ENCODE results near the gene FAM131A.

Gene FAM131A

GRCh38 chr3:184378651-184379357, 41.4 kb downstream of the FAM131A start:
- no peak for DNase-seq (ENCODE audit: low read depth)

DNA sequence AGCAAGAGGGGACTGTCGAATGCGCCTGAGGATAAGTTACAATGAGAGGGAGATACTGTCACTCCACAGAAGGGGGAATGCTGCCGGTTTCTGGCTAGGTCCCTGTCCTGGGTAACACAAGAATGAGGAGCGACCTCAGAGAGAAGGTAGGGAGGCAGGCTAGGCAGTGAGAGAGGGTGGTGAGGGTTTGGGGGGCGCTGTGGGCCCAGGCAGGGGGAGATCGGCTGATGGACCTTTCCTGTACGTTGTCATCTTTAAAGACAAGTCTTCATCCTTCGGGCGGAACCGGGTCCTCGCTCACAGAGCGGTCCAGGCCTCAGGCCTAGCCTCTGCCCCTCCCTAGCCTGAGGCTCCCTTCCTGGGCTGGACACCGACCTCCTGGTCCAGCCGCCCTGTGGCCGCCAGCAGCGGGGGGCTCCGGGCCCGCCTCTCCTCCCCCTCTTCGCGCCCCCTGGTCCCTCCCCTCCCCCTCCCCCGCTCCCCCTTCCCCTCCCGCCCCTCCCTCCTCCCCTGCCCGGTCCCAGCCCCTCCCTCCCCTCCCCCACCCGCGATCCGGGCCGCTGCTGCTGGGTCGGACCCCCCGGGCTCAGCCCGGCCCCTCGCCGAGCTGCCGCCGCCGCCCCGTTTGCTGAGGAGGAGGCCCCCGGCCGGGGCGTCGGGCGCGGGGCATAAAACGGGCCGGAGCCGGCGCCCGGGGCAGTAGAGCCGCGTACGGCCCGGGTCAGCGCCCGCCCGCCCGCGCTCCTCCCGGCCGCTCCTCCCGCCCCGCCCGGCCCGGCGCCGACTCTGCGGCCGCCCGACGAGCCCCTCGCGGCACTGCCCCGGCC, 42.2 kb downstream of the FAM131A start, which contains the start of gene CHRD:
Gene CHRD, plus strand, starts transcription at position 697 of the 827 bp plus-strand sequence. CDS start 265 bp downstream, outside the sequence.
- no peak for DNase-seq (ENCODE audit: low read depth)

DNA sequence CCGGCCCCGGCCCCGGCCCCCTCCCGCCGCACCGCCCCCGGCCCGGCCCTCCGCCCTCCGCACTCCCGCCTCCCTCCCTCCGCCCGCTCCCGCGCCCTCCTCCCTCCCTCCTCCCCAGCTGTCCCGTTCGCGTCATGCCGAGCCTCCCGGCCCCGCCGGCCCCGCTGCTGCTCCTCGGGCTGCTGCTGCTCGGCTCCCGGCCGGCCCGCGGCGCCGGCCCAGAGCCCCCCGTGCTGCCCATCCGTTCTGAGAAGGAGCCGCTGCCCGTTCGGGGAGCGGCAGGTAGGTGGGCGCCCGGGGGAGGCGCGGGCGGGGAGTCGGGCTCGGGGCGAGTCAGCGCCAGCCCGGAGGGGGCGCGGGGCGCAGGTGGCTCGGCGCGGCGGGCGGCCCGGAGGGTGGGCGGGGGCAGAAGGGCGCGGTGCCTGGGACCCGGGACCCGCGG, 42.8 kb downstream of the FAM131A start:
- no peak for DNase-seq (ENCODE audit: low read depth)

DNA sequence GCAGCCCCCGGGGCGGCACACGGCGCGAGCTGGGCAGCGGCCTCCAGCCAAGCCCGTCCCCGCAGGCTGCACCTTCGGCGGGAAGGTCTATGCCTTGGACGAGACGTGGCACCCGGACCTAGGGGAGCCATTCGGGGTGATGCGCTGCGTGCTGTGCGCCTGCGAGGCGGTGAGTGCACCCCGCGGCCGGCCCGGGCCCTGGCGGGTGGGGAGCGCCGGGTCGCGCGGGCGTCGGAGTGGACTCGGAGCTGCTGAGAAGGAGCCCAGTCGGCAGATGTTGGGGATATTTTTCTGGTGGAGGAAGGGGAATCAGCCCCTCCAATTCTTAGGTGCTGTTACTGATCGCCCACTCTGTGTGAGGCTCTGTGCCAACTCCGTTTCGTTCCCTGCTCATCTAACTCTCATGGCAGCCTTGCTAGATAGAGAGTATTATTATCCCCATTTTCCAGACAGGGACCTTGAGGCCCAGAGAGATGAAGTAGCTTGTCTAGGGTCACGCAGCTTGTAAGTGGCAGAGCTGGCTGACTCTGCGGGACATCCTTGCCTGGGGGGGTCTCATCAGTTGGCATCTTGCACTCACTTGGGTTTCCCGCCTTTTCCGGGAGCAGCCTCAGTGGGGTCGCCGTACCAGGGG, 43.3 kb downstream of the FAM131A start:
- no peak for DNase-seq (ENCODE audit: low read depth)

DNA sequence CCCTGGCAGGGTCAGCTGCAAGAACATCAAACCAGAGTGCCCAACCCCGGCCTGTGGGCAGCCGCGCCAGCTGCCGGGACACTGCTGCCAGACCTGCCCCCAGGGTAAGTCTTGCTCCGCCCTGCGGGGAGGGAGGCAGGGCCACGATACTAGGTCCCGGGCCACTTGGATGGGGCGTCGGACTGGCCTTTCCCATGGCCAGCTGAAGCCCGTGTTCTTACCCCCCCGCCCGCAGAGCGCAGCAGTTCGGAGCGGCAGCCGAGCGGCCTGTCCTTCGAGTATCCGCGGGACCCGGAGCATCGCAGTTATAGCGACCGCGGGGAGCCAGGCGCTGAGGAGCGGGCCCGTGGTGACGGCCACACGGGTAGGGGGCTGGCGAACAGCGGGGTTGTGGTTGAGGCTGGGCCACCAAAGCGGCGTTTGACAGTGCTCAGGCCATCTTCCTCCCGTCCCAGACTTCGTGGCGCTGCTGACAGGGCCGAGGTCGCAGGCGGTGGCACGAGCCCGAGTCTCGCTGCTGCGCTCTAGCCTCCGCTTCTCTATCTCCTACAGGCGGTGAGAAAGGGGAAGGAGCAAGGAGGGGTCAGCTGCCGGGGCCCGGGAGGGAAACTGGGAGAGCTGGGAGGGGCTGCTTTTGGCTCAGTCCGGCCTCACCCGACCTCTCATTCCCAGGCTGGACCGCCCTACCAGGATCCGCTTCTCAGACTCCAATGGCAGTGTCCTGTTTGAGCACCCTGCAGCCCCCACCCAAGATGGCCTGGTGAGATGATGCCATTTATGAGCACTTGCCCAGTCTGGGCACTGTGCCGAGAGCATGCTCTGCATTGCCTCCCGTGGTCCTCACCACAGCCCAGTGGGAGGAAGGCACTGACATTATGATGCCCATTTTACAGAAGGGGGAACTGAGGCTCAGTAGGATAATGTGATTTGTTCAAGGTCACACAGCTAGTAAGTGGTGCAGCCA, 44.1 kb downstream of the FAM131A start:
- no peak for DNase-seq (ENCODE audit: low read depth)

DNA sequence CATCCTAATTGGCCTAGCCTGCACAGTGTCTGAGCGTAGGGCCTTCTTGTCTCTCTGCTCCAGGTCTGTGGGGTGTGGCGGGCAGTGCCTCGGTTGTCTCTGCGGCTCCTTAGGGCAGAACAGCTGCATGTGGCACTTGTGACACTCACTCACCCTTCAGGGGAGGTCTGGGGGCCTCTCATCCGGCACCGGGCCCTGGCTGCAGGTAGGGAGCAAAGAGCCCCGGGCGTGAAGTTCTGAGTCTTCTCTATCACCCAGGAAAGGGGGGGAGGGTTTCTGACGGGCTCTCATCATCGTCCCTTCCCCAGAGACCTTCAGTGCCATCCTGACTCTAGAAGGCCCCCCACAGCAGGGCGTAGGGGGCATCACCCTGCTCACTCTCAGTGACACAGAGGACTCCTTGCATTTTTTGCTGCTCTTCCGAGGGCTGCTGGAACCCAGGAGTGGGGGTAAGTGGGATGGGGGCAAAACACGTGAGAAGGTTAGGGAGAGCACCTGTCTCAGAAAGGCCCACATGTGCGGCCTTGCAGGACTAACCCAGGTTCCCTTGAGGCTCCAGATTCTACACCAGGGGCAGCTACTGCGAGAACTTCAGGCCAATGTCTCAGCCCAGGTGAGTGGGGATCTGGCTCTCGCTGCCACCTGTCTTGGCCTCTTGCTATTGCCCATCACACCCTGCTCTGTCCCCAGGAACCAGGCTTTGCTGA, 45.1 kb downstream of the FAM131A start:
- DNase-seq (ENCODE audit: low read depth) = no peak

GRCh38 chr3:184383033-184383740, 45.8 kb downstream of the FAM131A start:
- DNase-seq (ENCODE audit: low read depth) = no peak

- DNase-seq (ENCODE audit: low read depth) = no peak
Measured at GRCh38 chr3:184384342-184384741, 46.9 kb downstream of the FAM131A start.

GRCh38 chr3:184384856-184385422, 47.5 kb downstream of the FAM131A start:
- DNase-seq (ENCODE audit: low read depth) = no peak

DNA sequence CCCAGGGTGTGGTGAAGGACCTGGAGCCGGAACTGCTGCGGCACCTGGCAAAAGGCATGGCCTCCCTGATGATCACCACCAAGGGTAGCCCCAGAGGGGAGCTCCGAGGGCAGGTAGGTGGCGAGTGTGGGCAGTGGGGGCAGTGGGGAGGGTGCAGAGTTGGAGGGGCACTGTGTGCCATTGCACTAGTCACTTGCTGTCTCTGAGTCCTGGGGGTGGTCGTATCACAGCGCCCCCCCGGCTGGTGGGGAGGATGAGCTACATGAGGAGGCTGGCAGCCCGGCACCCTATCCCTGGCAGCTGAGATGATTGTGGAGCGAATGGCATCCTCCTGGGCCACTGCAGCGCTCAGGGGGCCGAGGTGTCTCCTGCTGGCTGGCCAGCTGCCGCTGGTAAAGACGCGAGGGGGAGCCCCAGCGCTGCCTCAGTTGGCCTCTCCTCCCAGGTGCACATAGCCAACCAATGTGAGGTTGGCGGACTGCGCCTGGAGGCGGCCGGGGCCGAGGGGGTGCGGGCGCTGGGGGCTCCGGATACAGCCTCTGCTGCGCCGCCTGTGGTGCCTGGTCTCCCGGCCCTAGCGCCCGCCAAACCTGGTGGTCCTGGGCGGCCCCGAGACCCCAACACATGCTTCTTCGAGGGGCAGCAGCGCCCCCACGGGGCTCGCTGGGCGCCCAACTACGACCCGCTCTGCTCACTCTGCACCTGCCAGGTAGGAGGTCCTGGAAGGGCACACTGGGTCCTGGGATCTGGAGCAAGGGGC, 48.8 kb downstream of the FAM131A start:
- no peak for DNase-seq (ENCODE audit: low read depth)

GRCh38 chr3:184387174-184387714, 49.8 kb downstream of the FAM131A start:
- no peak for DNase-seq (ENCODE audit: low read depth)

GRCh38 chr3:184388164-184388935, 51.0 kb downstream of the FAM131A start:
- no peak for DNase-seq (ENCODE audit: low read depth)

- no peak for DNase-seq (ENCODE audit: low read depth)
Measured at GRCh38 chr3:184388936-184389230, 51.5 kb downstream of the FAM131A start.

DNA sequence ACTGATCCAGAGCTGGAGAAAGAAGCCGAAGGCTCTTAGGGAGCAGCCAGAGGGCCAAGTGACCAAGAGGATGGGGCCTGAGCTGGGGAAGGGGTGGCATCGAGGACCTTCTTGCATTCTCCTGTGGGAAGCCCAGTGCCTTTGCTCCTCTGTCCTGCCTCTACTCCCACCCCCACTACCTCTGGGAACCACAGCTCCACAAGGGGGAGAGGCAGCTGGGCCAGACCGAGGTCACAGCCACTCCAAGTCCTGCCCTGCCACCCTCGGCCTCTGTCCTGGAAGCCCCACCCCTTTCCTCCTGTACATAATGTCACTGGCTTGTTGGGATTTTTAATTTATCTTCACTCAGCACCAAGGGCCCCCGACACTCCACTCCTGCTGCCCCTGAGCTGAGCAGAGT, 52.0 kb downstream of the FAM131A start:
- no peak for DNase-seq (ENCODE audit: low read depth)

DNA sequence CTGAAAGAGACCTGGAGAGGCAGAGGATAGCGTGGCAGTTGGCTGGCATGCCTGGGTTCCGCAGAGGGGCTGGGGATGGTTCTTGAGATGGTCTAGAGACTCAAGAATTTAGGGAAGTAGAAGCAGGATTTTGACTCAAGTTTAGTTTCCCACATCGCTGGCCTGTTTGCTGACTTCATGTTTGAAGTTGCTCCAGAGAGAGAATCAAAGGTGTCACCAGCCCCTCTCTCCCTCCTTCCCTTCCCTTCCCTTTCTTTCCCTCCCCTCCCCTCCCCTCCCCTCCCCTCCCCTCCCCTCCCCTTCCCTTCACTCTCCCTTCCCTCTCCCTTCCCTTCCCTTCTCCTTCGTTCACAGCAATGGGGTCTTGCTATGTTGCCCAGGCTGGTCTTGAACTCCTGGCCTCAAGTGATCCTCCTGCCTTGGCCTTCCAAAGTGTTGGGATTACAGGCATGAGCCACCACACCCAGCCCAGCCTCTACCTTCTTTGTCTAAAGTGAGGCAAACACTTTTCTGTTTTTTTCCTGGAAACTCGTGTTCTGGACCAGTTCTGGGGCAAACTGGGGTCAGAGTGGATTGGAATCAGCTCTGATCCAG, 52.6 kb downstream of the FAM131A start:
- DNase-seq (ENCODE audit: low read depth) = no peak

- DNase-seq (ENCODE audit: low read depth) = no peak
Measured at GRCh38 chr3:184391266-184391665, 53.9 kb downstream of the FAM131A start.

- no peak for DNase-seq (ENCODE audit: low read depth)
Measured at GRCh38 chr3:184395320-184395660, 57.9 kb downstream of the FAM131A start.

Measured in GM04503 (cell line).